Esophagus muscularis mucosa (tissue), 4 donors: ENCODE results near the gene SNX20. TPM values are rescaled to one million over a fixed set of nuclear protein-coding genes. Genes with fewer than 3 reads are reported as not detected.

ENCODE experiments used
- DNase-seq: peaks from one replicate; pipeline ENCODE4 v3.0.0-alpha.2; 2017; ENCODE audit errors: extremely low spot score
- H3K27ac ChIP-seq, 4 donors: fragments of 200-600 bp; sonication (generic); replicated peaks in 1 of 4; 1 replicate in 3 of 4; 2 replicates in 1 of 4; pipeline ENCODE4 v1.5.1; 2016 to 2019; ENCODE audit warnings: mild to moderate bottlenecking in 1 of 4
- H3K27me3 ChIP-seq, 4 donors: fragments of 200-600 bp; sonication (generic); one replicate each; pipeline versions ENCODE4 v1.5.1 to v1.6.0; 2016 to 2019
- H3K36me3 ChIP-seq, 4 donors: fragments of 200-600 bp; sonication (generic); one replicate each; pipeline ENCODE4 v1.5.1; 2016 to 2019
- H3K4me1 ChIP-seq, 4 donors: fragments of 200-600 bp; sonication (generic); one replicate each; pipeline ENCODE4 v1.5.1; 2016 to 2019
- H3K4me3 ChIP-seq, 4 donors: fragments of 200-600 bp; sonication (generic); 1 replicate in 2 of 4; 2 replicates in 2 of 4; pipeline ENCODE4 v1.5.1; 2016 to 2019; ENCODE audit warnings: mild to moderate bottlenecking in 4 of 4, moderate library complexity in 1 of 4
- H3K9me3 ChIP-seq, 4 donors: fragments of 200-600 bp; sonication (generic); 1 replicate in 3 of 4; 2 replicates in 1 of 4; pipeline ENCODE4 v1.5.1; 2016 to 2019
- EP300 ChIP-seq: sonication (generic); formaldehyde crosslinking; IDR thresholded peaks from one replicate; pipeline ENCODE4 v1.6.1; 2017; ENCODE audit warnings: antibody characterized with exemption
- POLR2A ChIP-seq: fragments of 450-650 bp; IDR thresholded peaks from one replicate; pipeline ENCODE4 v1.6.1; 2017; ENCODE audit warnings: antibody characterized with exemption, moderate library complexity, mild to moderate bottlenecking, low read depth
- POLR2AphosphoS5 ChIP-seq, 2 donors: sonication (generic); formaldehyde crosslinking; IDR thresholded peaks; one replicate each; pipeline ENCODE4 v1.6.1; 2017; ENCODE audit warnings: antibody characterized with exemption in 2 of 2
- WGBS: methylation state at CpG from one replicate; pipeline ENCODE4 v1.1.5; 2018; 5-methylcytosine and 5-hydroxymethylcytosine counted together
- intact Hi-C: fragments of 100-400 bp; cut with DNase I; formaldehyde crosslinking; loops from one replicate; pipeline ENCODE4 v1.15.1; 2023
- total RNA-seq, 4 donors: library from RNA; depleted of rRNA; stranded (reverse); fragments of >200 nt; gene quantifications; one replicate each; pipeline versions ENCODE4 v1.1.0 to v1.2.1, GENCODE V29; 2016
- TF ChIP-seq, protein P1 (sequence below), 3 experiments: fragments of 200-600 bp in 2 of 3; fragments of 450-650 bp in 1 of 3; sonication (generic) in 2 of 3; IDR thresholded peaks; one replicate each; pipeline ENCODE4 v1.5.1; 2017 to 2019; ENCODE audit warnings: antibody characterized with exemption in 3 of 3, mild to moderate bottlenecking in 2 of 3, moderate library complexity in 1 of 3

SNX20 gene
- total RNA-seq, 4 donors from 2014 or later, result 0.39 to 5.0 (median 1.8) TPM

DNA sequence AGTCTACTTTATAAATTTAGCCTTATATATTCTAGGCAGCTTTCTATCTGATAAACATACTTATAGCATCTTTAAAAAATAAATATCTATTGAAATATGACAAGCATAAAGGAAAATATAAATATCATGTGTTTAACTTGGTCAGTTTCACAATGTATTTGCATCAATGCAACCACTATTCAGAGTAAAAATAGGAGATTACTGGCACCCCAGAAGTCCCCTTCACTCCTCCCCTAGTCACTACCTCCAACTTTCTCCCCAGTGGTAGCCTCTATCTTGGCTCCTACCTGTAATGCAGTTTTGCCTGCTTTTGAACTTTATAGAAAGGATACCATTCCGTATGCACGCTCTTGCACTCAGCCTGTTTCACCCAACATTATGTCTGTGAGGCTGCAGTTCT, 9.1 kb upstream of the SNX20 start:
- Histone ChIP-seq H3K9me3 (no peaks in the 10 kb centered on the region), H3K4me3 (no peak overlapping the region), H3K27ac (no peak overlapping the region), H3K36me3 (no peaks in the 10 kb centered on the region), H3K27me3 (no peaks in the 10 kb centered on the region), H3K4me1 (peaks cover 7 to 15% (median 12%) of the 10 kb centered on the region in 4 donors)
- WGBS, result 100% methylated on average over 2 of the region's 2 CpGs
- DNase-seq, result no peak
- intact Hi-C loops, result loop anchor here (10.0 kb wide), 2 partner anchors 55 to 115 kb away; partner anchors contain the start of gene CYLD
- TF ChIP-seq EP300 (no peak), POLR2AphosphoS5 (IDR thresholded peaks at IDR 0.05) (no peak), POLR2A (no peak)
- TF ChIP-seq, protein P1, sequence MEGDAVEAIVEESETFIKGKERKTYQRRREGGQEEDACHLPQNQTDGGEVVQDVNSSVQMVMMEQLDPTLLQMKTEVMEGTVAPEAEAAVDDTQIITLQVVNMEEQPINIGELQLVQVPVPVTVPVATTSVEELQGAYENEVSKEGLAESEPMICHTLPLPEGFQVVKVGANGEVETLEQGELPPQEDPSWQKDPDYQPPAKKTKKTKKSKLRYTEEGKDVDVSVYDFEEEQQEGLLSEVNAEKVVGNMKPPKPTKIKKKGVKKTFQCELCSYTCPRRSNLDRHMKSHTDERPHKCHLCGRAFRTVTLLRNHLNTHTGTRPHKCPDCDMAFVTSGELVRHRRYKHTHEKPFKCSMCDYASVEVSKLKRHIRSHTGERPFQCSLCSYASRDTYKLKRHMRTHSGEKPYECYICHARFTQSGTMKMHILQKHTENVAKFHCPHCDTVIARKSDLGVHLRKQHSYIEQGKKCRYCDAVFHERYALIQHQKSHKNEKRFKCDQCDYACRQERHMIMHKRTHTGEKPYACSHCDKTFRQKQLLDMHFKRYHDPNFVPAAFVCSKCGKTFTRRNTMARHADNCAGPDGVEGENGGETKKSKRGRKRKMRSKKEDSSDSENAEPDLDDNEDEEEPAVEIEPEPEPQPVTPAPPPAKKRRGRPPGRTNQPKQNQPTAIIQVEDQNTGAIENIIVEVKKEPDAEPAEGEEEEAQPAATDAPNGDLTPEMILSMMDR (IDR thresholded peaks at IDR 0.05), result no peak

DNA sequence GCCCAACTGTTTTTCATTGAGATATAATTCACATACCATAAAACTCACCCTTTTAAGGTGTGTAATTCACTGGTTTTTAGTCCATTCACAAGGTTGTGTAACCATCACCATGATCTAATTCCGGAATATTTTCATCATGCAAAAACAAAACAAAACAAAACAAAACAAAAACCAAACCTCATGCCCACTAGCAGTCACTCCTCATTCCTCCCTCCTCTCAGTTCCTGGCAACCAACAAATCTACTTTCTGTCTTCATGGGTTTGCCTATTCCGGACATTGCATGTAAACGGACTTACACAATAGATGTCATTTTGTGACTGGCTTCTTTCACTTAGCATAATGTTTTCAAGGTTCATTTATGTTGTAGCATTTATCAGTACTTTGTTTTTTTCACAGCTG, 7.8 kb upstream of the SNX20 start:
- WGBS, result 75% methylated on average over 3 of the region's 3 CpGs
- TF ChIP-seq POLR2A, result no peak
- no peak for TF ChIP-seq EP300
- no peak for TF ChIP-seq POLR2AphosphoS5 (IDR thresholded peaks at IDR 0.05)
- TF ChIP-seq, protein P1 (IDR thresholded peaks at IDR 0.05), result no peak
- intact Hi-C loops, result no loop called here

DNA sequence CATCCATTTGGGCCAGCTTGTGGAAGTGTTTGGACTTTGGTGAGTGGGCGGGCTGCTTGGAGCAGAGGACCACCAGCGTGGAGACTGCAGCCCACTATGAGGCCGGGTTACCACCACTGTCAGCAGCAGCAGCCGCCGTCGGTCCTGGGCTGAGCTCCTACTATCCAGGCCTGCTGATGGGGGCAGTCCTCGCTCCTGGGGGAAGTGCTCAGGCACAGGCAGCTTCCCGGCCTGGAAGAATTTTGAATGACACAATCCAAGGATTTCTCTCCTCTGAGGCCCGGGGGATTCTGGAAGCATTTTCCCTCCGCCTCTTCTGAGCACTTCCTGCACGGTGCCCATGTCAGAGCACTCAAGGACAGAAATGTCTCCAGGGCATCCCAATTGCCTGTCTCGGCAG, 7.0 kb upstream of the SNX20 start:
- no peak overlapping the region for H3K4me3 ChIP-seq
- intact Hi-C loops, result no loop called here
- no peaks in the 10 kb centered on the region for H3K9me3 ChIP-seq
- H3K4me1 ChIP-seq, result peaks cover 0 to 3% (median 2%) of the 10 kb centered on the region in 4 donors
- no peak overlapping the region for H3K27ac ChIP-seq
- H3K36me3 ChIP-seq, result no peaks in the 10 kb centered on the region
- TF ChIP-seq POLR2AphosphoS5 (IDR thresholded peaks at IDR 0.05) (no peak), POLR2A (no peak), EP300 (no peak)
- TF ChIP-seq, protein P1 (IDR thresholded peaks at IDR 0.05), result no peak
- no peaks in the 10 kb centered on the region for H3K27me3 ChIP-seq
- DNase-seq, result no peak
- 55% methylated on average over 7 of the region's 12 CpGs for WGBS

More for the DNA sequence above, 7.8 kb upstream of the SNX20 start:
- H3K9me3 ChIP-seq, result no peaks in the 10 kb centered on the region
- no peaks in the 10 kb centered on the region for H3K36me3 ChIP-seq
- H3K27ac ChIP-seq, result no peak overlapping the region
- DNase-seq, result no peak
- no peaks in the 10 kb centered on the region for H3K27me3 ChIP-seq
- no peak overlapping the region for H3K4me3 ChIP-seq
- H3K4me1 ChIP-seq, result peaks cover 3 to 11% (median 9%) of the 10 kb centered on the region in 4 donors

DNA sequence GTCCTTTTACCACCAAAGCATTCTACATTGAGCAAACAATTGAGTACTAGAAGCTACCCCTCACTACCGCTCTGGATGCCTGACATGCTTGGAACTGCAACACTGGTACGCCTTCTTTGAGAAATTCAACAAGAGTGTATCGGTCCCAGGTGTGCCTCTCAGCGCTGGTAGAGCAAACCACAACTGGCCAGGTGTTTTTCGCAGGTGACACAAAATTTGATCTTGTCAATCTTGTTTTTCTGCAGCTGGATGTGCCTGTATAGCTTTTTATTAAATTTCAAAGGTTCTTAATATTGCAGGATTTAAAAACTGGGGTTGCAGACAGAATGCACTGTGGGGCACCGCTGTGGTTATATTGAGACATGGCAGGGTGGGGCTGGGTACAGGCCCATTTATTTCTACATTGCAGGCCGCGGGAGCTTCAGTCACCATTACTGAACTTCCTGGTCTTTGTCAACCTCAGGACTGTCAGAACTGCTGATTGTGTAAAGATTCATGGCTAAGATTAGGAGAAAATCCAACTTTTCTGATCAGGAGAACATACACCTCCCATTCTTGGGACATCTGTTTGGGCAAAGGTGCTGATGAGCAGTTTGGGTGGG, 4.5 kb upstream of the SNX20 start:
- DNase-seq, result no peak
- no peaks in the 10 kb centered on the region for H3K9me3 ChIP-seq
- TF ChIP-seq EP300, result no peak
- TF ChIP-seq, protein P1 (IDR thresholded peaks at IDR 0.05), result no peak
- no peak for TF ChIP-seq POLR2A
- no peak for TF ChIP-seq POLR2AphosphoS5 (IDR thresholded peaks at IDR 0.05)
- H3K27ac ChIP-seq, result no peak overlapping the region
- H3K4me3 ChIP-seq, result no peak overlapping the region
- no peaks in the 10 kb centered on the region for H3K36me3 ChIP-seq
- H3K27me3 ChIP-seq, result no peaks in the 10 kb centered on the region
- intact Hi-C loops, result no loop called here
- H3K4me1 ChIP-seq, result no peaks in the 10 kb centered on the region
- 82% methylated on average over 8 of the region's 8 CpGs for WGBS
